BE2C (cell line): Measurements from ENCODE around the gene TMEM236.
A peak's percentile ranks its signal among the peaks of the same experiment; 100 is the strongest.

Source experiments
- DNase-seq: peaks from one replicate; pipeline ENCODE4 v3.0.0-alpha.2; 2020
- H3K27me3 ChIP-seq: fragments of 250-450 bp; sonication (Bioruptor Pico); 2 replicates; pipeline ENCODE4 v1.5.1; 2020; ENCODE audit warnings: mild to moderate bottlenecking
- H3K36me3 ChIP-seq: fragments of 250-450 bp; sonication (Bioruptor Pico); 2 replicates; pipeline ENCODE4 v1.5.1; 2020; ENCODE audit warnings: mild to moderate bottlenecking
- H3K4me1 ChIP-seq: fragments of 250-450 bp; sonication (Bioruptor Pico); 2 replicates; pipeline ENCODE4 v1.5.1; 2020
- H3K4me3 ChIP-seq: 2 replicates; pipeline ENCODE4 v1.5.1; 2011; ENCODE audit warnings: low read depth, low read length
- H3K9me3 ChIP-seq: fragments of 250-450 bp; sonication (Bioruptor Pico); 2 replicates; pipeline ENCODE4 v1.5.1; 2020
- CTCF ChIP-seq: IDR thresholded peaks from 2 replicates; pipeline ENCODE4 v1.5.1; 2012; ENCODE audit warnings: mild to moderate bottlenecking, low read depth, low read length

Gene TMEM236

GRCh38 chr10:17737027-17737965 lies 14.7 kb upstream of the TMEM236 start:
- no peaks in the 10 kb centered on the region; the same call in 1 of the 2 replicates for H3K4me1 ChIP-seq
- H3K27me3 ChIP-seq: no peaks in the 10 kb centered on the region
- H3K4me3 ChIP-seq: no peak overlapping the region
- no peaks in the 10 kb centered on the region for H3K9me3 ChIP-seq
- H3K36me3 ChIP-seq: no peaks in the 10 kb centered on the region
- TF ChIP-seq CTCF: peak; percentile 56
- DNase-seq: no peak

- Histone ChIP-seq H3K4me1 (no peaks in the 10 kb centered on the region), H3K4me3 (no peak overlapping the region), H3K36me3 (no peaks in the 10 kb centered on the region), H3K27me3 (no peaks in the 10 kb centered on the region), H3K9me3 (no peaks in the 10 kb centered on the region)
- TF ChIP-seq CTCF: no peak
- no peak for DNase-seq
Measured at GRCh38 chr10:17740668-17741067, 11.3 kb upstream of the TMEM236 start.

- no peaks in the 10 kb centered on the region for H3K27me3 ChIP-seq
- peak; percentile 74 for TF ChIP-seq CTCF
- H3K4me1 ChIP-seq: no peaks in the 10 kb centered on the region
- peak; percentile 65 for DNase-seq
- peak overlapping the region; percentile 25; the same call in 1 of the 2 replicates for H3K4me3 ChIP-seq
- H3K9me3 ChIP-seq: no peaks in the 10 kb centered on the region
- H3K36me3 ChIP-seq: no peaks in the 10 kb centered on the region
Measured at GRCh38 chr10:17742918-17743317, 9.1 kb upstream of the TMEM236 start.

- Histone ChIP-seq H3K9me3 (no peaks in the 10 kb centered on the region), H3K36me3 (no peaks in the 10 kb centered on the region), H3K4me1 (no peaks in the 10 kb centered on the region), H3K4me3 (no peak overlapping the region), H3K27me3 (no peaks in the 10 kb centered on the region)
- no peak for DNase-seq
- no peak for TF ChIP-seq CTCF
Measured at GRCh38 chr10:17743437-17743836, 8.6 kb upstream of the TMEM236 start.

GRCh38 chr10:17744341-17744861 lies 7.6 kb upstream of the TMEM236 start:
- DNase-seq: no peak
- Histone ChIP-seq H3K27me3 (no peaks in the 10 kb centered on the region), H3K4me1 (no peaks in the 10 kb centered on the region), H3K36me3 (no peaks in the 10 kb centered on the region), H3K9me3 (no peaks in the 10 kb centered on the region), H3K4me3 (no peak overlapping the region)
- no peak for TF ChIP-seq CTCF
